A673 (cell line): ENCODE results near the gene TMEM258. TPM values are rescaled to one million over a fixed set of nuclear protein-coding genes. Genes with fewer than 3 reads are reported as not detected.
A peak's percentile ranks its signal among the peaks of the same experiment; 100 is the strongest.

ENCODE experiments used
- BruUV-seq: library from RNA; stranded (reverse); fragments of 400-500 nt; replicated peaks from 2 replicates; lab custom pipeline; 2021; lab: Mats Ljungman, UMichigan
- CTCF ChIA-PET: fragments of 300-600 bp; sonication (Branson Sonifier 250); formaldehyde crosslinking; loops from one replicate; lab custom pipeline; 2022; ENCODE audit warnings: antibody characterized with exemption; lab: Charles Lee
- POLR2A ChIA-PET: fragments of 300-600 bp; sonication (Branson Sonifier 250); formaldehyde crosslinking; loops from one replicate; lab custom pipeline; 2022; ENCODE audit warnings: antibody characterized with exemption; ENCODE audit not compliant: low non-redundant PET; lab: Charles Lee
- DNase-seq: peaks from one replicate; pipeline ENCODE4 v3.0.0-alpha.2; 2015; ENCODE audit warnings: low spot score
- H3K27ac ChIP-seq: fragments of 200-600 bp; sonication (generic); 2 replicates; pipeline ENCODE4 v1.5.1; 2016; ENCODE audit warnings: mixed run types, low read depth, mild to moderate bottlenecking, mixed read lengths, antibody characterized with exemption, low read length; ENCODE audit not compliant: poor library complexity, severe bottlenecking
- H3K27me3 ChIP-seq: fragments of 200-600 bp; sonication (generic); replicated peaks from 2 replicates; pipeline ENCODE4 v1.6.1; 2017; ENCODE audit warnings: mixed run types, low read depth, mild to moderate bottlenecking, mixed read lengths, antibody characterized with exemption, low read length; ENCODE audit not compliant: insufficient read depth, poor library complexity
- H3K36me3 ChIP-seq: fragments of 200-600 bp; sonication (generic); 2 replicates; pipeline ENCODE4 v1.6.1; 2016; ENCODE audit warnings: mixed run types, mild to moderate bottlenecking, mixed read lengths, antibody characterized with exemption, low read length; ENCODE audit not compliant: insufficient read depth, poor library complexity, severe bottlenecking
- H3K4me1 ChIP-seq: fragments of 200-600 bp; sonication (generic); 2 replicates; pipeline ENCODE4 v1.6.1; 2017; ENCODE audit warnings: mixed run types, mild to moderate bottlenecking, mixed read lengths, antibody characterized with exemption, low read length; ENCODE audit not compliant: insufficient read depth, poor library complexity, severe bottlenecking
- H3K4me3 ChIP-seq: fragments of 200-600 bp; sonication (generic); 2 replicates; pipeline ENCODE4 v1.5.1; 2016; ENCODE audit warnings: low read depth, mixed run types, mild to moderate bottlenecking, mixed read lengths, low read length; ENCODE audit not compliant: poor library complexity, severe bottlenecking
- H3K9me3 ChIP-seq: fragments of 200-600 bp; sonication (generic); 2 replicates; pipeline ENCODE4 v1.6.1; 2016; ENCODE audit warnings: mixed run types, low read depth, mild to moderate bottlenecking, mixed read lengths, antibody characterized with exemption, low read length; ENCODE audit not compliant: poor library complexity, severe bottlenecking
- CTCF ChIP-seq: fragments of 300-800, 200-600 bp; sonication (generic); conservative IDR thresholded peaks from 2 replicates; pipeline ENCODE4 v1.5.1; 2017; ENCODE audit warnings: low read depth, mild to moderate bottlenecking, antibody characterized with exemption, low read length, moderate library complexity, mixed read lengths
- EZH2 ChIP-seq: fragments of 200-600 bp; sonication (generic); IDR thresholded peaks from 2 replicates; pipeline ENCODE4 v1.6.1; 2017; ENCODE audit warnings: borderline replicate concordance, low read depth, mild to moderate bottlenecking, mixed read lengths, antibody characterized with exemption, low read length; ENCODE audit not compliant: poor library complexity, severe bottlenecking
- intact Hi-C: fragments of 100-400 bp; cut with micrococcal nuclease; formaldehyde crosslinking; loops from one replicate; pipeline ENCODE4 v1.10.0; 2022; ENCODE audit not compliant: unreplicated experiment
- total RNA-seq: library from RNA; stranded (reverse); gene quantifications from 2 replicates; pipeline ENCODE4 v1.2.3, GENCODE V29; 2021

The TMEM258 gene
- total RNA-seq, 1 experiment from 2014 or later: 138 TPM

GRCh38 chr11:61833926-61834277 lies 41.5 kb upstream of the TMEM258 start:
- ChIA-PET POLR2A (no interaction called here), CTCF (interaction anchor here (1.6 kb wide), 1 partner anchor 37 kb away, joined by 8 read pairs; no protein-coding TSS in a partner anchor)
- Histone ChIP-seq H3K27ac (peak overlapping the region; percentile 97), H3K4me3 (peak overlapping the region; percentile 96), H3K4me1 (peaks cover 72% of the 10 kb centered on the region), H3K27me3 (no peaks in the 10 kb centered on the region), H3K36me3 (peaks cover 90% of the 10 kb centered on the region), H3K9me3 (no peaks in the 10 kb centered on the region)
- BruUV-seq: no TSS peak
- TF ChIP-seq EZH2: no peak
- intact Hi-C loops: no loop called here
- peak; percentile 57 for DNase-seq

GRCh38 chr11:61833471-61833870 lies 41.1 kb upstream of the TMEM258 start:
- POLR2A ChIA-PET: no interaction called here

GRCh38 chr11:61832754-61833153 lies 40.4 kb upstream of the TMEM258 start:
- BruUV-seq: no TSS peak
- Histone ChIP-seq H3K9me3 (no peaks in the 10 kb centered on the region), H3K27me3 (no peaks in the 10 kb centered on the region), H3K4me1 (peaks cover 72% of the 10 kb centered on the region), H3K27ac (peak overlapping the region; percentile 97), H3K4me3 (peak overlapping the region; percentile 96), H3K36me3 (peaks cover 78% of the 10 kb centered on the region)
- no peak for DNase-seq
- intact Hi-C loops: no loop called here
- no peak for TF ChIP-seq CTCF
- no peak for TF ChIP-seq EZH2
- CTCF ChIA-PET: no interaction called here
- POLR2A ChIA-PET: no interaction called here

More at GRCh38 chr11:61833471-61833870, 41.1 kb upstream of the TMEM258 start:
- no peaks in the 10 kb centered on the region for H3K9me3 ChIP-seq
- no peaks in the 10 kb centered on the region for H3K27me3 ChIP-seq
- H3K27ac ChIP-seq: peak overlapping the region; percentile 97
- H3K4me3 ChIP-seq: peak overlapping the region; percentile 96
- CTCF ChIA-PET: interaction anchor here (1.6 kb wide), 1 partner anchor 36 kb away, joined by 8 read pairs; no protein-coding TSS in a partner anchor
- peaks cover 85% of the 10 kb centered on the region for H3K36me3 ChIP-seq
- intact Hi-C loops: no loop called here
- no TSS peak for BruUV-seq
- peak; percentile 77 for DNase-seq
- TF ChIP-seq EZH2 (no peak), CTCF (no peak)
- H3K4me1 ChIP-seq: peaks cover 72% of the 10 kb centered on the region

- intact Hi-C loops: no loop called here
- no peaks in the 10 kb centered on the region for H3K9me3 ChIP-seq
- no peaks in the 10 kb centered on the region for H3K27me3 ChIP-seq
- peaks cover 73% of the 10 kb centered on the region for H3K36me3 ChIP-seq
- DNase-seq: no peak
- H3K4me3 ChIP-seq: peak overlapping the region; percentile 96
- peak overlapping the region; percentile 97 for H3K27ac ChIP-seq
- ChIA-PET CTCF (no interaction called here), POLR2A (no interaction called here)
- no peak for TF ChIP-seq CTCF
- TF ChIP-seq EZH2: no peak
- H3K4me1 ChIP-seq: peaks cover 75% of the 10 kb centered on the region
- BruUV-seq: no TSS peak
Measured at GRCh38 chr11:61832207-61832606, 39.8 kb upstream of the TMEM258 start.
